ENCODE data around the gene ZNF684. TPM values are rescaled to one million over a fixed set of nuclear protein-coding genes. Genes with fewer than 3 reads are reported as not detected.

ZNF684 gene
- total RNA-seq, 6 donors from 2014 or later, result 1.2 to 5.3 (median 3.5) TPM

GRCh38 chr1:40508375-40509341, 22.8 kb upstream of the ZNF684 start, which contains the start of gene EXO5:
Gene EXO5, plus strand, starts transcription at chr1:40508767. Its CDS starts 5,778 bp downstream, at chr1:40514545.
- H3K9me3 ChIP-seq, result peaks cover 0 to 19% (median 9%) of the 10 kb centered on the region in 4 donors
- H3K36me3 ChIP-seq, result no peaks in the 10 kb centered on the region
- no peaks in the 10 kb centered on the region for H3K27me3 ChIP-seq
- peak within 1 kb of the TSS; percentile 67 to 83 (median 73) for H3K4me3 ChIP-seq
- DNase-seq (peak; percentile 86 to 96), ATAC-seq (ENCODE audit: low FRiP score in 2 of 2) (peak; percentile 98 to 100)
- peak in 1 of 2 donors; percentile 73 for TF ChIP-seq POLR2AphosphoS5 (IDR thresholded peaks at IDR 0.05)
- TF ChIP-seq POLR2A (IDR thresholded peaks at IDR 0.05), result peak in 3 of 4 donors; percentile 35 to 67 (median 43)
- TF ChIP-seq EP300 (IDR thresholded peaks at IDR 0.05), result no peak
- TF ChIP-seq, protein P1, sequence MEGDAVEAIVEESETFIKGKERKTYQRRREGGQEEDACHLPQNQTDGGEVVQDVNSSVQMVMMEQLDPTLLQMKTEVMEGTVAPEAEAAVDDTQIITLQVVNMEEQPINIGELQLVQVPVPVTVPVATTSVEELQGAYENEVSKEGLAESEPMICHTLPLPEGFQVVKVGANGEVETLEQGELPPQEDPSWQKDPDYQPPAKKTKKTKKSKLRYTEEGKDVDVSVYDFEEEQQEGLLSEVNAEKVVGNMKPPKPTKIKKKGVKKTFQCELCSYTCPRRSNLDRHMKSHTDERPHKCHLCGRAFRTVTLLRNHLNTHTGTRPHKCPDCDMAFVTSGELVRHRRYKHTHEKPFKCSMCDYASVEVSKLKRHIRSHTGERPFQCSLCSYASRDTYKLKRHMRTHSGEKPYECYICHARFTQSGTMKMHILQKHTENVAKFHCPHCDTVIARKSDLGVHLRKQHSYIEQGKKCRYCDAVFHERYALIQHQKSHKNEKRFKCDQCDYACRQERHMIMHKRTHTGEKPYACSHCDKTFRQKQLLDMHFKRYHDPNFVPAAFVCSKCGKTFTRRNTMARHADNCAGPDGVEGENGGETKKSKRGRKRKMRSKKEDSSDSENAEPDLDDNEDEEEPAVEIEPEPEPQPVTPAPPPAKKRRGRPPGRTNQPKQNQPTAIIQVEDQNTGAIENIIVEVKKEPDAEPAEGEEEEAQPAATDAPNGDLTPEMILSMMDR (IDR thresholded peaks at IDR 0.05), result peak in 1 of 6 experiments; percentile 15
- 3 to 4% methylated on average over 16 to 27 of the region's 76 CpGs for WGBS, 2 donors
- peaks cover 7 to 13% (median 10%) of the 10 kb centered on the region in 4 donors for H3K4me1 ChIP-seq
- peak within 1 kb of the TSS; percentile 70 to 81 (median 78) for H3K27ac ChIP-seq

- H3K9me3 ChIP-seq, result peaks cover 4 to 21% (median 19%) of the 10 kb centered on the region in 4 donors
- DNase-seq, result no peak
- H3K4me1 ChIP-seq, result no peaks in the 10 kb centered on the region
- no peak overlapping the region for H3K27ac ChIP-seq
- no peak for ATAC-seq (ENCODE audit: low FRiP score in 2 of 2)
- peaks cover 0 to 14% (median 10%) of the 10 kb centered on the region in 4 donors for H3K36me3 ChIP-seq
- no peaks in the 10 kb centered on the region for H3K27me3 ChIP-seq
- no peak for TF ChIP-seq EP300 (IDR thresholded peaks at IDR 0.05)
- TF ChIP-seq POLR2A (IDR thresholded peaks at IDR 0.05), result no peak
- no peak for TF ChIP-seq POLR2AphosphoS5 (IDR thresholded peaks at IDR 0.05)
- TF ChIP-seq, protein P1 (IDR thresholded peaks at IDR 0.05), result no peak
- no peak overlapping the region for H3K4me3 ChIP-seq
- WGBS, 2 donors, result 62 to 66% methylated on average over 2 of the region's 2 CpGs
Observed at GRCh38 chr1:40519517-40519916, 11.9 kb upstream of the ZNF684 start.

DNA sequence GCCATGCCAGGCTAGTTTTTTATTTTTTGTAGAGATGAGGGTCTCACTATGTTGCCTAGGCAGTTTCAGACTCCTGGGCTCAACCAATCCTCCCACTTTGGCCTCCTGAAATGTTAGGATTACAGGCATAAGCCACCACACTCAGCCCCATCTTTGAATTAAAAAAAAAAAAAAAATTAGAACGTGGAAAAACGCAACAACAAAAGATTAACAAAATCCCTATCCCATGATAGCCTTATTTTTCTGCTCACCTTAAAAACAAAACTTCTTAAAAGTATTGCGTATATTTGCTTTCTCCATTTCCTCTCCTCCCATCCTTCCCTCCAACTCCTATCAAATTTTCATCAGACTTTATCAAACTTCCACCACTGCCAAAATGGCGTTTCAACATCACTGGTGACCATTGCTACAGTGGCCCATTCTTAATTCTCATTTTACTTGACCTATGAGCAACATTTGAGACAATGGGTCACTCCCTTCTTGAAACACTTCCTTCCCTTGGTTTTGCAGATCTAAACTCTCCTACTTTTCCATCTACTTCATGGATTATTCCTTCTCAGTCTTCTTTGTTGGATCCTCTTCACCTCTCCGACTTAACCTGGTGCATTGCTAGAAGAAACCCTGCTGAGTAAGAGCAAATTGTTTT, 579 bp upstream of the ZNF684 start:
- H3K36me3 ChIP-seq, result no peaks in the 10 kb centered on the region
- peaks cover 14 to 20% (median 15%) of the 10 kb centered on the region in 4 donors for H3K4me1 ChIP-seq
- 24 to 36% methylated on average over 5 of the region's 5 CpGs for WGBS, 2 donors
- H3K27ac ChIP-seq, result peak overlapping the region; percentile 82 to 89 (median 83)
- no peaks in the 10 kb centered on the region for H3K27me3 ChIP-seq
- peak in 1 of 2 donors; percentile 55 for ATAC-seq (ENCODE audit: low FRiP score in 2 of 2)
- DNase-seq, result no peak
- H3K4me3 ChIP-seq, result peak overlapping the region; percentile 22 to 68 (median 57)
- TF ChIP-seq EP300 (IDR thresholded peaks at IDR 0.05) (no peak), POLR2A (IDR thresholded peaks at IDR 0.05) (no peak), POLR2AphosphoS5 (IDR thresholded peaks at IDR 0.05) (no peak)
- TF ChIP-seq, protein P1 (IDR thresholded peaks at IDR 0.05), result no peak
- no peaks in the 10 kb centered on the region for H3K9me3 ChIP-seq

DNA sequence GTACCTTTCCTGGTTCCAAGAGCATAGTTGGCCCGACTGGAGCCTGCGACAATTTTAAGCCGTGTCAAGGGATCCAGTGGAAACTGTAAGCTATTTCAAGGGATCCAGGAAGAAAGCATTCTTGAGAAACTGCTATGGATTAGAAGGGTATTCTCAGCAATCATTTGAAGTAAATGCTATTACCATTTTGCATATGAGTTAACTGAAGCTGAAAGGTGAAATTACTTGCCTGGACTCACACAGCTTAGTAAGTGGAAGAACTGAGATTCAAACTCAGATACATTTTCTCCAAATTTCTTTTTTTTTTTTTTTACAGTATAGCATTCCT, 589 bp downstream of the ZNF684 start:
- no peaks in the 10 kb centered on the region for H3K9me3 ChIP-seq
- no peak for ATAC-seq (ENCODE audit: low FRiP score in 2 of 2)
- peaks cover 14 to 20% (median 15%) of the 10 kb centered on the region in 4 donors for H3K4me1 ChIP-seq
- H3K27me3 ChIP-seq, result no peaks in the 10 kb centered on the region
- H3K27ac ChIP-seq, result peak overlapping the region; percentile 82 to 89 (median 83)
- H3K36me3 ChIP-seq, result no peaks in the 10 kb centered on the region
- no peak for TF ChIP-seq EP300 (IDR thresholded peaks at IDR 0.05)
- TF ChIP-seq, protein P1 (IDR thresholded peaks at IDR 0.05), result no peak
- no peak for DNase-seq
- peak overlapping the region; percentile 46 to 68 (median 57) for H3K4me3 ChIP-seq
- WGBS, 2 donors, result 0 to 2% methylated on average over 3 of the region's 3 CpGs
